Mesenchymal stem cell (in vitro differentiated cells and primary cell): ENCODE results near the gene PPP1R9A.

Experiments
- DNase-seq: peaks from one replicate; pipeline ENCODE4 v3.0.0-alpha.2; 2013
- H2AFZ ChIP-seq: one replicate; pipeline ENCODE4 v1.6.1; 2013; ENCODE audit warnings: low read depth, mild to moderate bottlenecking, control low read depth, inconsistent platforms, low read length, moderate library complexity
- H2AK5ac ChIP-seq: 2 replicates; pipeline ENCODE4 v1.6.1; 2013; ENCODE audit warnings: low read length, moderate library complexity, mild to moderate bottlenecking, inconsistent platforms; ENCODE audit not compliant: severe bottlenecking
- H2BK120ac ChIP-seq: one replicate; pipeline ENCODE4 v1.6.1; 2013; ENCODE audit warnings: low read depth, mild to moderate bottlenecking, inconsistent platforms, low read length, moderate library complexity
- H2BK12ac ChIP-seq, 2 experiments: one replicate each; pipeline ENCODE4 v1.6.1; 2013; ENCODE audit warnings: inconsistent platforms in 2 of 2, low read length in 2 of 2, mild to moderate bottlenecking in 2 of 2, moderate library complexity in 2 of 2, control low read depth in 1 of 2
- H2BK15ac ChIP-seq: one replicate; pipeline ENCODE4 v1.6.1; 2013; ENCODE audit warnings: mild to moderate bottlenecking, low read depth, inconsistent platforms; ENCODE audit not compliant: poor library complexity, severe bottlenecking
- H2BK5ac ChIP-seq: 2 replicates; pipeline ENCODE4 v1.6.1; 2013; ENCODE audit warnings: low read depth, mild to moderate bottlenecking, low read length, control low read depth, inconsistent platforms; ENCODE audit not compliant: poor library complexity, severe bottlenecking
- H3K14ac ChIP-seq, 2 experiments: one replicate each; pipeline ENCODE4 v1.6.1; 2013; ENCODE audit warnings: inconsistent platforms in 2 of 2, low read length in 2 of 2, control low read depth in 1 of 2, mild to moderate bottlenecking in 1 of 2, moderate library complexity in 1 of 2
- H3K18ac ChIP-seq, 2 experiments: one replicate each; pipeline ENCODE4 v1.6.1; 2013; ENCODE audit warnings: inconsistent platforms in 2 of 2, low read length in 2 of 2, control low read depth in 1 of 2, low read depth in 1 of 2, mild to moderate bottlenecking in 1 of 2
- H3K23ac ChIP-seq, 2 experiments: one replicate each; pipeline ENCODE4 v1.6.1; 2013; ENCODE audit warnings: inconsistent platforms in 2 of 2, low read length in 2 of 2, mild to moderate bottlenecking in 2 of 2, moderate library complexity in 2 of 2, control low read depth in 1 of 2
- H3K27ac ChIP-seq: 2 replicates; pipeline ENCODE4 v1.5.1; 2013; ENCODE audit warnings: mild to moderate bottlenecking, moderate library complexity, low read length, control low read depth, inconsistent platforms; ENCODE audit not compliant: poor library complexity, severe bottlenecking
- H3K27me3 ChIP-seq, 2 experiments: 2 replicates each; pipeline versions ENCODE4 v1.6.1 to v1.7.0; 2013; ENCODE audit warnings: low read length in 2 of 2, mild to moderate bottlenecking in 2 of 2, moderate library complexity in 2 of 2, control low read depth in 1 of 2, inconsistent platforms in 1 of 2; ENCODE audit not compliant: control insufficient read depth in 1 of 2, insufficient read depth in 1 of 2
- H3K36me3 ChIP-seq, 2 experiments: 2 replicates each; pipeline versions ENCODE4 v1.6.1 to v1.7.0; 2013; ENCODE audit warnings: low read length in 2 of 2, control low read depth in 1 of 2, inconsistent platforms in 1 of 2, low read depth in 1 of 2, mild to moderate bottlenecking in 1 of 2; ENCODE audit not compliant: insufficient read depth in 2 of 2, control insufficient read depth in 1 of 2
- H3K4ac ChIP-seq, 2 experiments: one replicate each; pipeline ENCODE4 v1.6.1; 2013; ENCODE audit warnings: inconsistent platforms in 2 of 2, low read length in 2 of 2, mild to moderate bottlenecking in 2 of 2, moderate library complexity in 2 of 2, control low read depth in 1 of 2, low read depth in 1 of 2
- H3K4me1 ChIP-seq: 2 replicates; pipeline ENCODE4 v1.6.1; 2013; ENCODE audit warnings: low read depth, low read length, control low read depth; ENCODE audit not compliant: control insufficient read depth, insufficient read depth
- H3K4me2 ChIP-seq: 2 replicates; pipeline ENCODE4 v1.6.1; 2013; ENCODE audit warnings: low read length, mild to moderate bottlenecking, inconsistent platforms; ENCODE audit not compliant: poor library complexity, severe bottlenecking
- H3K4me3 ChIP-seq, 2 experiments: 2 replicates each; pipeline versions ENCODE4 v1.5.1 to v1.7.0; 2013; ENCODE audit warnings: low read length in 2 of 2, mild to moderate bottlenecking in 2 of 2, control low read depth in 1 of 2, low read depth in 1 of 2; ENCODE audit not compliant: insufficient read depth in 1 of 2
- H3K79me1 ChIP-seq: replicated peaks from 2 replicates; pipeline ENCODE4 v1.6.1; 2013; ENCODE audit warnings: mild to moderate bottlenecking, control low read depth, low read length, inconsistent platforms; ENCODE audit not compliant: poor library complexity, severe bottlenecking
- H3K9ac ChIP-seq: 2 replicates; pipeline ENCODE4 v1.7.0; 2013; ENCODE audit warnings: mild to moderate bottlenecking, low read length, moderate library complexity
- H3K9me3 ChIP-seq: 2 replicates; pipeline ENCODE4 v1.7.0; 2013; ENCODE audit warnings: mild to moderate bottlenecking, low read length; ENCODE audit not compliant: control insufficient read depth
- H4K8ac ChIP-seq: one replicate; pipeline ENCODE4 v1.6.1; 2013; ENCODE audit warnings: inconsistent platforms, mild to moderate bottlenecking, low read length, moderate library complexity
- H4K91ac ChIP-seq: one replicate; pipeline ENCODE4 v1.6.1; 2013; ENCODE audit warnings: mild to moderate bottlenecking, low read length, inconsistent platforms
- WGBS: methylation state at CpG from one replicate; pipeline ENCODE4 v1.1.7; 2013; ENCODE audit warnings: mixed read lengths; 5-methylcytosine and 5-hydroxymethylcytosine counted together

Gene PPP1R9A

GRCh38 chr7:95011146-95011928, 103.9 kb downstream of the PPP1R9A start:
- no peak overlapping the region for H2BK12ac ChIP-seq
- peak; percentile 21 for DNase-seq
- H4K91ac ChIP-seq: no peak overlapping the region
- H3K27me3 ChIP-seq: no peaks in the 10 kb centered on the region
- no peak overlapping the region for H3K14ac ChIP-seq
- peak overlapping the region in 1 of 2 experiments; percentile 14 for H3K4me3 ChIP-seq
- H4K8ac ChIP-seq: no peak overlapping the region
- peak overlapping the region; percentile 74 for H3K9ac ChIP-seq
- H3K4me1 ChIP-seq: no peaks in the 10 kb centered on the region
- peaks cover 9% of the 10 kb centered on the region for H3K79me1 ChIP-seq
- H3K27ac ChIP-seq: peak overlapping the region; percentile 28
- H3K23ac ChIP-seq: no peak overlapping the region
- H2BK5ac ChIP-seq: no peak overlapping the region
- H2BK120ac ChIP-seq: no peak overlapping the region
- H2AK5ac ChIP-seq: no peak overlapping the region
- H3K4ac ChIP-seq: no peak overlapping the region
- H3K4me2 ChIP-seq: no peak overlapping the region
- no peak overlapping the region for H3K18ac ChIP-seq
- no peak overlapping the region for H2BK15ac ChIP-seq
- 60% methylated on average over 1 of the region's 1 CpG for whole genome bisulfite sequencing
- no peaks in the 10 kb centered on the region for H3K36me3 ChIP-seq
- H3K9me3 ChIP-seq: no peaks in the 10 kb centered on the region
- no peak overlapping the region for H2AFZ ChIP-seq

- Histone ChIP-seq H3K9ac (no peak overlapping the region), H3K23ac (no peak overlapping the region), H3K14ac (no peak overlapping the region), H3K4me3 (no peak overlapping the region), H3K9me3 (no peaks in the 10 kb centered on the region), H4K8ac (no peak overlapping the region), H2BK15ac (no peak overlapping the region), H3K4me1 (no peaks in the 10 kb centered on the region), H3K36me3 (no peaks in the 10 kb centered on the region), H3K79me1 (peaks cover 7% of the 10 kb centered on the region), H3K27ac (peak overlapping the region; percentile 91), H3K27me3 (no peaks in the 10 kb centered on the region), H2BK120ac (no peak overlapping the region), H3K4ac (no peak overlapping the region), H2BK12ac (no peak overlapping the region), H2AFZ (no peak overlapping the region), H3K18ac (no peak overlapping the region), H2BK5ac (peak overlapping the region; percentile 15), H2AK5ac (peak overlapping the region; percentile 87), H3K4me2 (no peak overlapping the region), H4K91ac (no peak overlapping the region)
- DNase-seq: no peak
- WGBS: 31% methylated on average over 2 of the region's 4 CpGs
Observed at GRCh38 chr7:95011995-95012394, 104.6 kb downstream of the PPP1R9A start.

GRCh38 chr7:95018021-95018420, 110.6 kb downstream of the PPP1R9A start:
- no peaks in the 10 kb centered on the region for H3K9me3 ChIP-seq
- H4K8ac ChIP-seq: no peak overlapping the region
- no peaks in the 10 kb centered on the region for H3K27me3 ChIP-seq
- WGBS: 60% methylated on average over 1 of the region's 1 CpG
- H3K27ac ChIP-seq: no peak overlapping the region
- no peak overlapping the region for H2BK12ac ChIP-seq
- no peak overlapping the region for H3K14ac ChIP-seq
- H3K9ac ChIP-seq: no peak overlapping the region
- no peaks in the 10 kb centered on the region for H3K36me3 ChIP-seq
- DNase-seq: no peak
- H3K4me3 ChIP-seq: no peak overlapping the region
- no peak overlapping the region for H3K4me2 ChIP-seq
- H4K91ac ChIP-seq: no peak overlapping the region
- H2BK15ac ChIP-seq: no peak overlapping the region
- H3K23ac ChIP-seq: no peak overlapping the region
- H2AK5ac ChIP-seq: no peak overlapping the region
- H2BK120ac ChIP-seq: no peak overlapping the region
- no peak overlapping the region for H2AFZ ChIP-seq
- no peaks in the 10 kb centered on the region for H3K4me1 ChIP-seq
- peaks cover 4% of the 10 kb centered on the region for H3K79me1 ChIP-seq
- H2BK5ac ChIP-seq: no peak overlapping the region
- no peak overlapping the region for H3K4ac ChIP-seq
- H3K18ac ChIP-seq: no peak overlapping the region

GRCh38 chr7:95026018-95026417, 118.6 kb downstream of the PPP1R9A start:
- peaks cover 2% of the 10 kb centered on the region for H3K4me1 ChIP-seq

More at GRCh38 chr7:95026018-95026417, 118.6 kb downstream of the PPP1R9A start:
- H2AFZ ChIP-seq: no peak overlapping the region
- no peak overlapping the region for H2BK5ac ChIP-seq
- no peak overlapping the region for H3K4ac ChIP-seq
- peaks cover 6% of the 10 kb centered on the region for H3K9me3 ChIP-seq
- peaks cover 0 to 4% of the 10 kb centered on the region in 2 experiments for H3K36me3 ChIP-seq
- H3K27me3 ChIP-seq: no peaks in the 10 kb centered on the region
- H3K9ac ChIP-seq: no peak overlapping the region
- H3K14ac ChIP-seq: no peak overlapping the region
- H3K4me3 ChIP-seq: no peak overlapping the region
- no peak overlapping the region for H3K23ac ChIP-seq
- H3K79me1 ChIP-seq: peaks cover 12% of the 10 kb centered on the region
- no peak overlapping the region for H2AK5ac ChIP-seq
- no peak overlapping the region for H2BK15ac ChIP-seq
- H3K4me2 ChIP-seq: no peak overlapping the region
- H3K18ac ChIP-seq: no peak overlapping the region
- no peak for DNase-seq
- no peak overlapping the region for H2BK120ac ChIP-seq
- no peak overlapping the region for H4K91ac ChIP-seq
- no peak overlapping the region for H3K27ac ChIP-seq
- no peak overlapping the region for H4K8ac ChIP-seq
- no peak overlapping the region for H2BK12ac ChIP-seq
